Hematopoietic multipotent progenitor cell treated with erythropoietin and hydrocortisone succinate and interleukin-3 and kit ligand, for 8 days (in vitro differentiated cells): ENCODE measurements around the gene KCNK7.
"Not testable (repeated sequence)": the region's sequence is repeated elsewhere in the genome, so short reads cannot be mapped to it uniquely, and the experiment has no call there.

Source experiments
- DNase-seq: peaks from one replicate; pipeline ENCODE4 v3.0.0-alpha.2; 2015

KCNK7 gene

DNA sequence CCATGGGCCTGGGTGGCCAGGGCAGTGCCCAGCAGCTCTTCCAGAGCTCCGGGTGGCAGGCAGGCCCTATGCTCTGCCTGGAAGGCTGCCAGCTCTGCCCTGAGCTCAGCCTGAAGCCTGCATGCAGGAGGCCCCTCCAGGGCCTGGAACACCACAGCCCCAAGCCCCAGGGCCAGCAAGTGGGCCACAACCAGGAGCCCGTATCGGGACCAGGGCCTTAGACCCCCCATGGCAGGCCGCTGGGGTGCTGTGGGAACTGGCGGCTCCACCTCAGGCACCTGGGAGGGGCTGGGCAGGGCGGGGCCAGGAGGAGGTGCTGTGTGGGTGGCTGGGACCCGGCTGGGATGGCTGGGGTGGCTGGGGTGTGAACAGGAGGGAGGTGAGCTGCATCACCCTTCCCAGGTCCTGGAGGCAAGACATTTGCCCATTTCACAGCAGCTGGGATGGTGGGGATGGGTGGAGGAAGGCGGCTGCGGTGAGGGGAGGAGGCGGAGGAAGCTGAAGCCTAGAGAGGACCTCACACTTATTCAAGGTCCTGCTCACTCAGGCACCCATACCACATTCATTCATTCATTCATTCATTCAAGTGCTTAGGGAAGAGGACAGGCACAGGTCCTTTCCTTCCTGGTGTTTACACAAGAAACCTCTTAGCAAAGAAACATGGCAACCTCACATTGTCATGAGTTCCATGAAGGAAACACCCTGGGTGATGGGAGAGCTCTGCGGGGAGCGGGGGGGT, at the start of gene KCNK7:
Gene KCNK7, minus strand, starts transcription at position 258 of the 739 bp plus-strand sequence. Its CDS starts 28 bp downstream, at position 230.
- peak; percentile 52 for DNase-seq

DNA sequence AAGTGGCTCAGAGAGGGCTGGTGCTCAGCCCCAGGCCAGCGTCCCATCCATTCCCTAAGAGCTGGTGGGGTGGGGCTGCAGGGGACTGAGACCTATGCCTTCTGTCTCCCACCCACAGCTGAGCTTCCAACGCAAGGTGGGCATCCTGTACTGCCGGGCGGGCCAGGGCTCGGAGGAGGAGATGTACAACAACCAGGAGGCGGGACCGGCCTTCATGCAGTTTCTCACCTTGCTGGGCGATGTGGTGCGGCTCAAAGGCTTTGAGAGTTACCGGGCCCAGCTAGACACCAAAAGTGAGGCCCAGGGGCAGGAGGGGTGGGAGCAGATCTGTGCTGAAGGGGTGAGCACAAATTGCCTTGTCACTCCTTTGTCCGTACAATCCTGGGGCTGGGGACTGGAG, 49.2 kb upstream of the KCNK7 start:
- DNase-seq = no peak

- DNase-seq = no peak
Measured at GRCh38 chr11:65643971-65644370, 48.4 kb upstream of the KCNK7 start.

DNA sequence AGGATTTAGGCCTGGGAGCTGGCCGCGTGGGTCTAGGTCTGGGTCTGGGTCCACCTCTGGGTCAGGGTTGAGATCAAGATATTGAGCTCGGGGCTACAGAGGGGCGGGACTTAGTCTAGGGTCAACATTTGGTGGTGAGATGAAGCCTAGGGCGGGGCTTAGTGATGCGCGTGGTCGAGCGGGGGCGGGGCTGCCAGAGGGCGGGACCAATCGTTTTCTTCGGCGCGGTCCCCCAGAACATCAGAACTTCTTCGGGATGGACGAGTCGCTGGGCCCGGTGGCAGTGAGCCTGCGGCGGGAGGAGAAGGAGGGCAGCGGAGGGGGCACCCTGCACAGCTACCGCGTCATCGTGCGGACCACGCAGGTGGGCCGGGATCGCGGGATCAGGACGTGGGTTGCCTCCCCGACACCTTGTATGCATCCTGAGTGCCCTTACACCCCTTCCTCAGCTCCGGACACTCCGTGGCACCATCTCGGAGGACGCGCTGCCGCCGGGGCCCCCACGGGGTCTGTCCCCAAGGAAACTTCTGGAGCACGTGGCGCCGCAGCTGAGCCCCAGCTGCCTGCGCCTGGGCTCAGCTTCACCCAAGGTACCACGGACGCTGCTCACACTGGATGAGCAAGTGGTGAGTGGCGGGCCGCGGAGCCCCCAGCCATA, 46.5 kb upstream of the KCNK7 start:
- DNase-seq = peak; percentile 7

GRCh38 chr11:65641297-65642013, 45.9 kb upstream of the KCNK7 start:
- no peak for DNase-seq

DNA sequence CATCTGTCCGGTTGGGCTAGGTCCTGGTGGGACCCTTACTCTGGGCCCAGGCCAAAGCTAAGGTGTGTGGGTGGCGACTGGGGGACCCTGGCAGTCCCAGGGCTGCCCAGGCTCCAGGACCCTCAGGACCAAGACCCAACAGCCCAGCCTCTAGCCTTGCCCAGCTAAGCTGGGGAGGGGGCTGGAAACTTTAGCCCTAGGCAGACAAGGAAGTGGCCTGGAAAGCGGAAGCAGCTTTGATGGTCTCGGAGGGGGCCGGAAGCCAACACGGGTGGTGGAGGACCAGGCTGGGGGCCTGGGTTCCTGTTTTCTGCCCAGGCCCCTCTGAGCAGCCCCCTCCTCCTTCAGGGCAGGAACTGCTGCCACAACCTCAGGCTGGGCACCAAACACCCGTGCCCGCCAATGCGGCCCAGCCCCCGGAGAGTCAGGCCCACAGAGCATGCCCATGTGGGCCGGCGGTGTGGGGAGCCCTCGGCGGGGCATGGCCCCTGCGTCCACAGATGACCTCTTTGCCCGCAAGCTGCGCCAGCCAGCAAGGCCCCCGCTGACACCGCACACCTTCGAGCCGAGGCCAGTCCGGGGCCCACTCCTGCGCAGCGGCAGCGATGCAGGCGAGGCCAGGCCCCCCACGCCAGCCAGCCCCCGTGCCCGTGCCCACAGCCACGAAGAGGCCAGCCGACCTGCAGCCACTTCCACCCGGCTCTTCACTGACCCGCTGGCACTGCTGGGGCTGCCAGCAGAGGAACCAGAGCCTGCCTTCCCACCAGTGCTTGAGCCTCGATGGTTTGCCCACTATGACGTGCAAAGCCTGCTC, 45.1 kb upstream of the KCNK7 start:
- DNase-seq = peak; percentile 30

GRCh38 chr11:65639623-65640482, 44.3 kb upstream of the KCNK7 start:
- no peak for DNase-seq

DNA sequence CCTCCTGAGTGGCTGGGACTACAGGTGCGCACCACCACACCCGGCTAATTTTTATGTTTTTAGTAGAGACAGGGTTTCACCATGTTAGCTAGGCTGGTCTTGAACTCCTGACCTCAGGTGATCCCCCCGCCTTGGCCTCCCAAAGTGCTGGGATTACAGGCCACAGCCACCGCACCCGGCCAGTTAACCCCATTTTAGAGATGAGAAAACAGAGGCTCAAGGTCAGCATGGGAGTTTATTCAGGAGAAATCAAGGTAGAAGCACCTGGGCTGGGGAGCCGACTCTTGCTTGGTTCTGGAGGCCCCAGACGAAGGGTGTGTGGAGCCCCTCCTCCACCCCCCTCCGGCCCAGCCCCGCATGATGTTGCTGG, 43.6 kb upstream of the KCNK7 start:
- not testable (repeated sequence) for DNase-seq

DNA sequence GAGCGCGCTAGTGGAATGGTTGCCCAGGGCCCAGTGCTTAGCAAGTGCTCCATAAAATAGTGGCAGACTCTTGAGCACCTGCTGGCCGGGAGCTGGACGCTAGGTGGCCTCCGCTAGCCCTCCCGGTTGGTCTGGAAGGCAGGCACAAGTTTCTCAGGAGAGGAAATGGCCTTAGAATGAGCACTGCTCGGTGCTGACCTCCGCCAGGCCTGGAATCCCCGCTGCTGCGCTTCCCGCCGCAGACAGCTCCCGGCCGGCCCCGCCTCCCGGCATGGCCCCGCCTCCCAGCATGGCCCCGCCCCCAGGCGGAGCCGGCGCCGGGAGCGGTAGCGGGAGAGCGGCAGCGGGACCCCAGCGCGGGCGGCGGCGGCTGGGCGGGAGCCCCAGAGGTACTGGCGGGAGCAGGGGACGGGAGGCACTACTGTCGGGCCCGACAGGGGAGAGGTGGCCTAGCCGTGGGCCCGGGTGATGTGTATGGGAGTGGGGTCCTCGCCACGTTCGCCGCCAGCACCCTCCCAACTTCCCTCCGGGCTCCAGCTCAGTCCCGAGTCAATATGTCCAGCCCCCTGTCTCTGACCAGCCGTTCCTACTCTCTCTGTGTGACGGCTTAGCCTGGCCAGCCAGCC, 42.3 kb upstream of the KCNK7 start, which contains the start of gene SIPA1:
Gene SIPA1, plus strand, starts transcription at position 308 of the 626 bp plus-strand sequence. CDS start 2,821 bp downstream, outside the sequence.
- DNase-seq = peak; percentile 74

GRCh38 chr11:65637032-65637557, 41.5 kb upstream of the KCNK7 start:
- no peak for DNase-seq

DNA sequence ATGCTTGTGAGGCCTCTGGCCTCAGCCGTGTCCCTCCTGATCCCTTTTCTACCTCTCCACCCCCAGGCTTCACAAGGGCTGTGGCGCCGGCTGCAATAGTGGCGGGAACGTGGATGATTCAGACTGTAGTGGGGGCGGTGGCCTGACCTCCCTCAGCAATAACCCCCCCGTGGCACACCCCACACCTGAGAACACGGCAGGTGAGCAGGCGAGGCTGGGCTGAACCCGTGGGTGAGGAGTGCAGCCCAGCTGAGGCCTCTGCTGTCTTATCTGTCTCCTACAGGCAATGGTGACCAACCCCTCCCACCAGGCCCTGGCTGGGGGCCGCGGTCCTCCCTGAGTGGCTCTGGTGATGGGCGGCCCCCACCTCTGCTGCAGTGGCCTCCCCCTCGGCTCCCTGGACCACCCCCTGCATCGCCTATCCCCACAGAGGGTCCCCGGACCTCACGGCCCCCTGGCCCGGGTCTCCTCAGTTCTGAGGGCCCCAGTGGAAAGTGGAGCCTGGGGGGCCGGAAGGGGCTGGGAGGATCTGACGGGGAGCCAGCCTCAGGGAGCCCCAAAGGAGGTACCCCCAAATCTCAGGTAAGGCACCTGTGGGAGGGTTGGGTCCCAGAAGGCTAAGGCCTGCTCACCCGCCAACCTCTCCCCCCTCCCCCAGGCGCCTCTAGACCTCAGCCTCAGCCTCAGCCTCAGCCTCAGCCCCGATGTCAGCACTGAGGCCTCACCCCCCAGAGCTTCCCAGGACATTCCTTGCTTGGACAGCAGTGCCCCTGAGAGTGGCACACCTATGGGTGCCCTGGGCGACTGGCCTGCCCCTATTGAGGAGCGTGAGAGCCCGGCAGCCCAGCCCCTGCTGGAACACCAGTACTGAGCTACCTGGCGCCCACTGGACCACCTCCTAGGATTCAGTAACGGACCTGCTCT, 40.8 kb upstream of the KCNK7 start:
- DNase-seq = peak; percentile 77

DNA sequence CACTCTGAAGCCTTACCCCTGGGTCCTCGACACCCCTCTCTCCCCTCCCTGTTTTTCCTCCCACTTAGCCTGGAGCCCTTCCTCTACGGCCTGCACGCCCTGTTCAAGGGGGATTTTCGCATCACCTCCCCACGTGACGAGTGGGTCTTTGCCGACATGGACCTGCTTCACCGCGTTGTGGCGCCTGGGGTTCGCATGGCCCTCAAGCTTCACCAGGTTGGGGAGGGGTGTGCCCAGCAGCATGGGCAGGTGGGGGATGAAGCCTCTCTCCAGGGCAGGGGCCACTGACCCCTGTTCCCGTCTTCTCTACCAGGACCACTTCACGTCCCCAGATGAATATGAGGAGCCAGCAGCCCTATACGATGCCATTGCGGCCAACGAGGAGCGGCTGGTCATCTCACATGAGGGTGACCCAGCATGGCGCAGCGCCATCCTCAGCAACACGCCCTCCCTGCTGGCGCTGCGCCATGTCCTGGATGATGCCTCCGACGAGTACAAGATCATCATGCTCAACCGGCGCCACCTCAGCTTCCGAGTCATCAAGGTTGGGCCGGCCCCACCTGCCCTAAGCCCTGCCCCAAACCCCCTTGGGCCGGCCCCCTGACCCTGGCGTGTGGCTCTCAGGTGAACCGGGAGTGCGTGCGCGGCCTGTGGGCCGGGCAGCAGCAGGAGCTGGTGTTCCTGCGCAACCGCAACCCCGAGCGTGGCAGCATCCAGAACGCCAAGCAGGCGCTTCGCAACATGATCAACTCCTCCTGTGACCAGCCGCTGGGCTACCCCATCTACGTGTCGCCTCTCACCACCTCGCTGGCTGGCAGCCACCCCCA, 39.5 kb upstream of the KCNK7 start:
- DNase-seq = no peak

DNA sequence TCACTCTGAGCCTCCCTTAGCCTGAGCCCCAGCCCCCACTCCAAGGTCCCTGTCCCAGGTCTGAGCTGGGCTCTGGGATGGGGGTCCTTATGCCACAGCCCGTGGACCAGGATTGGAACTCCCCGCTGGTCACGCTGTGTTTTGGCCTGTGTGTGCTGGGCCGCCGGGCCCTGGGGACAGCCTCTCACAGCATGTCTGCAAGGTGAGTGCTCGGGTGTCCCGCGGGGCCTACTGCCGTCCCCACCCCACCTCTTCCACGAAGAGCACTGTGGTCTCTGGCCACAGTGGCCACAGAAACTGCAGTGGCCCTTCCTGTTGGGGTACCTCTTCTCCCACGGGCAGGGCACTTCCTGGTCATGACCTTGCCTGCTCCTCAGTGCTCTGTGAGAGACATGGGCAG, 38.8 kb upstream of the KCNK7 start:
- no peak for DNase-seq

DNA sequence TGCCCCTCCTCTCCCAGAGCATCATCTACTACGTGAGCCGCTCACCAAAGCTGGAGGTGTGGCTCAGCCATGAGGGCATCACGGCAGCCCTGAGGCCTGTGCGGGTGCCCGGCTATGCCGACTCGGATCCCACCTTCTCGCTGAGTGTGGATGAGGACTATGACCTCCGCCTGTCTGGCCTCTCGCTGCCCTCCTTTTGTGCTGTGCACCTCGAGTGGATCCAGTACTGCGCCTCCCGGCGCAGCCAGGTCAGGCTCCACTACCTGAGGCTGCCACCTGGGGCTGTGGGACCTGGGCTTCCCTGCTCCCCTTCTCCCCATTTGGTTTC, 38.5 kb upstream of the KCNK7 start:
- no peak for DNase-seq

GRCh38 chr11:65633390-65634108, 37.9 kb upstream of the KCNK7 start:
- no peak for DNase-seq

DNA sequence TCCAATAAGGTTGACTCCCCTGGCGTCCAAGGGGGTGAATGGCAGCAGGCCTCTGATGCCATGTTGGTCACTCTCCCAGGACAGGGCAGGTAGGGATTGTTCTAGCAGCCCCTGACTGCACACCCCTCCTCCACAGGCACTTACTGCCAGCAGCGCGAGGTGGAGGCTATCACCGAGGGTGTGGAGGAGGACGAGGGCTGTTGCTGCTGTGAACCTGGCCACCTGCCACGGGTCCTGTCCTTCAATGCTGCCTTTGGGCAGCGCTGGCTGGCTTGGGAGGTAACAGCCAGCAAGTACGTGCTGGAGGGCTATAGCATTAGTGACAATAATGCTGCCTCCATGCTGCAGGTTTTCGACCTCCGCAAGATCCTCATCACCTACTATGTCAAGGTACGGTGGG, 34.6 kb upstream of the KCNK7 start:
- DNase-seq = no peak

- DNase-seq = no peak
Measured at GRCh38 chr11:65629579-65629978, 34.0 kb upstream of the KCNK7 start.

DNA sequence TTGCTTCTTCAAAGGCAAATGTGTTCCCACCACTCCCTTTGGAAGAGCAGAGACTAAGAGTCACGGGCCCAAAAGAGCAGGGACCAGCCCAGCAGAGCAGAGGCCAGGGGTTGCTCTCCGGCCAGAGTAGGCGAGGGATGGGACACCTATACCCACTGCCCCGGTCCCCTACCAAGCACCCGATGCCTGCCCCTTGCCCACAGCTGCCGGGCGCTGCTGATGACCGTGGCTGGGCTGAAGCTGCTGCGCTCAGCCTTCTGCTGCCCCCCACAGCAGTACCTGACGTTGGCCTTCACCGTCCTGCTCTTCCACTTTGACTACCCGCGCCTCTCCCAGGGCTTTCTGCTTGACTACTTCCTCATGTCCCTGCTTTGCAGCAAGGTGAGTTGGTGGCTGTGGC, 31.6 kb upstream of the KCNK7 start:
- no peak for DNase-seq
